ENCODE measurements around the gene RBX1.

The RBX1 gene

DNA sequence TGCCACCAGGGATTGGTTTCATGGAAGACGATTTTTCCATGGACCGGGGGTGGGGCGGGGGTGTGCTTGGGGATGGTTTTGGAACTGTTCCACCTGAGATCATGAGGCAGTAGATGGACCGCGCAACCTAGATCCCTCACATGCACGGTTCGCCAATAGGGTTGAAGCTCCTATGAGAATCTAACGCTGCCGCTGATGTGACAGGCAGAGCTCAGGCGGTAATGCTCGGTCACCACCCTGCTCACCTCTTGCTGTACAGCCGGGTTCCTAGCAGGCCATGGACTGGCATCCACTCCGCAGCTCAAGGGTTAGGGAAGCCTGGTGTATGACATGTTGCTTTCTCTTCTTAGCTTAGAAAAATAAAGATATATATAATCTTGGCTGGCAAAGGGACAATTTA is 22.0 kb downstream of the RBX1 start:
- no peak for DNase-seq (ENCODE audit: low read depth)
- TF ChIP-seq POLR2A (IDR thresholded peaks at IDR 0.05; ENCODE audit: extremely low read depth, insufficient read length) (no peak), MYC (IDR thresholded peaks at IDR 0.05; ENCODE audit: low read depth, low read length) (no peak)
- TF ChIP-seq, protein P1, sequence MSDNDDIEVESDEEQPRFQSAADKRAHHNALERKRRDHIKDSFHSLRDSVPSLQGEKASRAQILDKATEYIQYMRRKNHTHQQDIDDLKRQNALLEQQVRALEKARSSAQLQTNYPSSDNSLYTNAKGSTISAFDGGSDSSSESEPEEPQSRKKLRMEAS (IDR thresholded peaks at IDR 0.05; ENCODE audit: low read depth, low read length) = no peak
- TF ChIP-seq, protein P2, sequence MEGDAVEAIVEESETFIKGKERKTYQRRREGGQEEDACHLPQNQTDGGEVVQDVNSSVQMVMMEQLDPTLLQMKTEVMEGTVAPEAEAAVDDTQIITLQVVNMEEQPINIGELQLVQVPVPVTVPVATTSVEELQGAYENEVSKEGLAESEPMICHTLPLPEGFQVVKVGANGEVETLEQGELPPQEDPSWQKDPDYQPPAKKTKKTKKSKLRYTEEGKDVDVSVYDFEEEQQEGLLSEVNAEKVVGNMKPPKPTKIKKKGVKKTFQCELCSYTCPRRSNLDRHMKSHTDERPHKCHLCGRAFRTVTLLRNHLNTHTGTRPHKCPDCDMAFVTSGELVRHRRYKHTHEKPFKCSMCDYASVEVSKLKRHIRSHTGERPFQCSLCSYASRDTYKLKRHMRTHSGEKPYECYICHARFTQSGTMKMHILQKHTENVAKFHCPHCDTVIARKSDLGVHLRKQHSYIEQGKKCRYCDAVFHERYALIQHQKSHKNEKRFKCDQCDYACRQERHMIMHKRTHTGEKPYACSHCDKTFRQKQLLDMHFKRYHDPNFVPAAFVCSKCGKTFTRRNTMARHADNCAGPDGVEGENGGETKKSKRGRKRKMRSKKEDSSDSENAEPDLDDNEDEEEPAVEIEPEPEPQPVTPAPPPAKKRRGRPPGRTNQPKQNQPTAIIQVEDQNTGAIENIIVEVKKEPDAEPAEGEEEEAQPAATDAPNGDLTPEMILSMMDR (IDR thresholded peaks at IDR 0.05; ENCODE audit: low read depth, low read length) = no peak
- no peak overlapping the region for H3K4me3 ChIP-seq (ENCODE audit: low read depth, low read length)

DNA sequence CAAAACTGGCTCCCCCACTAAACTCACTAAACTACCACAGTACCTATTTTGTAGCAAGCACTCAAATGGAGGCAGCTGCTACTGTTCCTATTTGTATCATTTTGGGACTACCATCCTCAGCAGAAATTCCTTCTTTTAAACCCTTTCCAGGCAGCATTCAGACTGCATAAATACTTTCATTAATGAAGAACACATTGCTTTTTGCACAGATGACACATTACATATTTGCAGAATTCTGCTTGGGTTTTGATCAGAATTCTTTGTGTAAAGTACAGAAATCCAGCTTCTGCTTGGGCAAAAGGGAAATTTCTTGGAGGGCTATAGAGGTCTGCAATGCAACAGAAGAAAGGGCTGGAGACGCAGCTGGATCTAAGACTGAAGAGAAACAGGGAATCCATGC is 24.2 kb downstream of the RBX1 start:
- DNase-seq (ENCODE audit: low read depth) = no peak
- TF ChIP-seq, protein P2 (IDR thresholded peaks at IDR 0.05; ENCODE audit: low read depth, low read length) = no peak
- no peak for TF ChIP-seq POLR2A (IDR thresholded peaks at IDR 0.05; ENCODE audit: extremely low read depth, insufficient read length)
- TF ChIP-seq, protein P1 (IDR thresholded peaks at IDR 0.05; ENCODE audit: low read depth, low read length) = no peak
- TF ChIP-seq MYC (IDR thresholded peaks at IDR 0.05; ENCODE audit: low read depth, low read length) = no peak
- no peak overlapping the region for H3K4me3 ChIP-seq (ENCODE audit: low read depth, low read length)

GRCh38 chr22:40976866-40977700 is 25.9 kb downstream of the RBX1 start:
- no peak for TF ChIP-seq MYC (IDR thresholded peaks at IDR 0.05; ENCODE audit: low read depth, low read length)
- no peak for TF ChIP-seq POLR2A (IDR thresholded peaks at IDR 0.05; ENCODE audit: extremely low read depth, insufficient read length)
- TF ChIP-seq, protein P1 (IDR thresholded peaks at IDR 0.05; ENCODE audit: low read depth, low read length) = no peak
- TF ChIP-seq, protein P2 (IDR thresholded peaks at IDR 0.05; ENCODE audit: low read depth, low read length) = no peak

GRCh38 chr22:40979198-40979597 is 28.0 kb downstream of the RBX1 start:
- TF ChIP-seq, protein P2 (IDR thresholded peaks at IDR 0.05; ENCODE audit: low read depth, low read length) = no peak
- TF ChIP-seq POLR2A (IDR thresholded peaks at IDR 0.05; ENCODE audit: extremely low read depth, insufficient read length) (no peak), MYC (IDR thresholded peaks at IDR 0.05; ENCODE audit: low read depth, low read length) (no peak)
- TF ChIP-seq, protein P1 (IDR thresholded peaks at IDR 0.05; ENCODE audit: low read depth, low read length) = no peak
- no peak overlapping the region for H3K4me3 ChIP-seq (ENCODE audit: low read depth, low read length)
- no peak for DNase-seq (ENCODE audit: low read depth)

More at GRCh38 chr22:40976866-40977700, 25.9 kb downstream of the RBX1 start:
- no peak overlapping the region for H3K4me3 ChIP-seq (ENCODE audit: low read depth, low read length)
- no peak for DNase-seq (ENCODE audit: low read depth)

GRCh38 chr22:40979871-40980270 is 28.7 kb downstream of the RBX1 start:
- DNase-seq (ENCODE audit: low read depth) = no peak
- TF ChIP-seq, protein P1 (IDR thresholded peaks at IDR 0.05; ENCODE audit: low read depth, low read length) = no peak
- TF ChIP-seq POLR2A (IDR thresholded peaks at IDR 0.05; ENCODE audit: extremely low read depth, insufficient read length) = no peak
- TF ChIP-seq MYC (IDR thresholded peaks at IDR 0.05; ENCODE audit: low read depth, low read length) = no peak
- TF ChIP-seq, protein P2 (IDR thresholded peaks at IDR 0.05; ENCODE audit: low read depth, low read length) = no peak
- H3K4me3 ChIP-seq (ENCODE audit: low read depth, low read length) = no peak overlapping the region

Measured in NB4 (cell line).